ENCODE data around the gene PLEKHD1.

PLEKHD1 gene

DNA sequence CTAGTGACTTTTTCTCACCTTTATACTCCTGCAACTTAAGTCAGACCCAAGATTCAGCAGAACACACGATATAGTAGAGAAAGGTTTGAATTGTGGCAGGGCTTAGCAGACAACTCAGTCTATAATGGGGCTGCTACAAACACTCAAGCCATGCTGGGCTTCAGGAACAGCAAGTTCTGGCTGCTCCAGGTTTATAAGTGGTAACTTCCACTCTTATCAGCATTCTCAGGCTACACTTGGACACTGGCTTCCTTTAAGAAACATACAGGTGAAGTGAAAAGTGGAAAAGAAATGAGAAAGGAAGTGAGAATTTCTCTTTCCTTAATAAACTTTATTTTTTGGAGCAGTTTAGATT lies 21.7 kb downstream of the PLEKHD1 start:
- in situ Hi-C loops (cut with MboI; ENCODE audit: low sequenced_read_pairs), result no loop called here

- in situ Hi-C loops (cut with MboI; ENCODE audit: low sequenced_read_pairs), result no loop called here
Observed at GRCh38 chr14:69518289-69519101, 34.0 kb downstream of the PLEKHD1 start.

- in situ Hi-C loops (cut with MboI; ENCODE audit: low sequenced_read_pairs), result no loop called here
Observed at GRCh38 chr14:69519204-69520100, 34.9 kb downstream of the PLEKHD1 start.

DNA sequence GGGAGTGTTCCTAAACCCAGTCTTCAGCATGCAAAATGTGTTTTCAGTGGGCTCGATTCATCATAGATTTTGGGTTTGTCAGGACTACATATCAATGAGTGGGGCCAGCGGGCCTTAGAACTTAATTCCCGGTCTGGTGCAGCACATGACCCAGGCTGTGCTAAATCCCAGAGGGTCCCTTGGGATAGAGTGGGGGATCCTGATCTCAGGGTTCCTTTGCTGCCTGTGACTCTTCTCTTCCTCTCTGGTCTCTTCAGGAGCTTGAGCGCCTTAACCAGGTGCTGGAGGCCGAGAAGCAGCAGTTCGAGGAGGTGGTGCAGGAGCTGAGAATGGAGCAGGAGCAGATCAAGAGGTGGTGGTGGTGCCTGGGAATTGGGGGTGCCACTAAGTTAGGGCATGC lies 37.5 kb downstream of the PLEKHD1 start:
- in situ Hi-C loops (cut with MboI; ENCODE audit: low sequenced_read_pairs), result no loop called here

DNA sequence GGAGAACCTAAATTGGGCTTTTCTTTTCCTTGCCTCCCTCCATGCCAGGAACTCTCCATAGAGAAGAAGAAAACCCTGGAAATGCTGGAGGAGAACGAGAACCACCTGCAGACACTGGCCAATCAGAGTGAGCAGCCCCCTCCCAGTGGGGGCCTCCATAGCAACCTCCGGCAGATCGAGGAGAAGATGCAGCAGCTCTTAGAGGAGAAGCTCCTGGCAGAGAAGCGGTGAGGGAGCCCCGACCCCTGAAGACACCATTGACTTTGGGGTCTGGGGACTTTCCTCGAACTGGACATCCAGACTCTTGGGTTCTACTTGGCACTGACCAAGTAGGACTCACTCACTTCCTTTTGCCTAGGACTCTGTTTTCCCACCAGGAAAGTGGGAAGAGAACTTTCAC lies 41.4 kb downstream of the PLEKHD1 start:
- in situ Hi-C loops (cut with MboI; ENCODE audit: low sequenced_read_pairs), result no loop called here

DNA sequence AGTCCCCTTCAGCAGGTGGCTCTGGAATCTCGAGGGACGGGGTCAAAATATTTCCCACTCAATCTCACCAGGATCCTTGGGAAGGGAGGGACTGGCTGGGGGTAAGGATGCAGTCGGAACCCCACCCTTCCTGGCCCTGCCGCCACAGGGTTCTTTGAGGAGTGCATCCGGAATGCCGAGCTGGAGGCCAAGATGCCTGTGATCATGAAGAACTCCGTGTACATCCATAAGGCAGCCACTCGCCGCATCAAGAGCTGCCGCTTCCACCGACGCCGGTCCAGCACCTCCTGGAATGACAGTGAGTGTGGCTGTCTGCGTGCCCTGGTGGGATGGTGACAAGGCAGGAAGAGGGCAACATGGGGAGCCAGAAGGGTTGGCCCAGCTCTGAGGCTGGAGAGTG lies 43.1 kb downstream of the PLEKHD1 start:
- in situ Hi-C loops (cut with MboI; ENCODE audit: low sequenced_read_pairs), result no loop called here

GRCh38 chr14:69528143-69528542 lies 43.6 kb downstream of the PLEKHD1 start:
- in situ Hi-C loops (cut with MboI; ENCODE audit: low sequenced_read_pairs), result no loop called here

GRCh38 chr14:69528930-69529329 lies 44.4 kb downstream of the PLEKHD1 start:
- in situ Hi-C loops (cut with MboI; ENCODE audit: low sequenced_read_pairs), result no loop called here

GRCh38 chr14:69529563-69529962 lies 45.0 kb downstream of the PLEKHD1 start:
- in situ Hi-C loops (cut with MboI; ENCODE audit: low sequenced_read_pairs), result no loop called here

DNA sequence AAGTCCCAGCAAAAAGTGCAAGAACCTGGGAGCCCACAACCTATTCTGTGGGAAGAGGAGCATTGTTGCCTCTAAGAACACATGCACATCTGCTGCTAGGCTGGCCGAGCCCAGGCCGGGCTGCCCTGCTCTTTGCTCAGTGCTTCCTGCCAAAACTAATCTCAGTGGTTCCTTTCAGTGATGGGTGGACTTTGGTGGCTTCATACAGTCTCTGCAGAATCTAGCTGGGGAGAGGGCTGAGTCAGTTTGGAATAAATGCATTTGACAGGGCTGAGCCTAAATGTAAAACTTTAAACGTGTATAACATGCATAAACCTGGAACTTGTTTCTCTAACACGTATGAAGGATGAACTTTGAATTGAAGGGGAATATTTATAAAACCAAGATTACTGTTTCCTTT lies 45.6 kb downstream of the PLEKHD1 start:
- in situ Hi-C loops (cut with MboI; ENCODE audit: low sequenced_read_pairs), result no loop called here

GRCh38 chr14:69531135-69531534 lies 46.6 kb downstream of the PLEKHD1 start:
- in situ Hi-C loops (cut with MboI; ENCODE audit: low sequenced_read_pairs), result no loop called here

GRCh38 chr14:69532561-69533340 lies 48.2 kb downstream of the PLEKHD1 start:
- in situ Hi-C loops (cut with MboI; ENCODE audit: low sequenced_read_pairs), result no loop called here

GRCh38 chr14:69535230-69535848 lies 50.8 kb downstream of the PLEKHD1 start:
- in situ Hi-C loops (cut with MboI; ENCODE audit: low sequenced_read_pairs), result no loop called here

GRCh38 chr14:69536971-69537370 lies 52.4 kb downstream of the PLEKHD1 start:
- in situ Hi-C loops (cut with MboI; ENCODE audit: low sequenced_read_pairs), result no loop called here

DNA sequence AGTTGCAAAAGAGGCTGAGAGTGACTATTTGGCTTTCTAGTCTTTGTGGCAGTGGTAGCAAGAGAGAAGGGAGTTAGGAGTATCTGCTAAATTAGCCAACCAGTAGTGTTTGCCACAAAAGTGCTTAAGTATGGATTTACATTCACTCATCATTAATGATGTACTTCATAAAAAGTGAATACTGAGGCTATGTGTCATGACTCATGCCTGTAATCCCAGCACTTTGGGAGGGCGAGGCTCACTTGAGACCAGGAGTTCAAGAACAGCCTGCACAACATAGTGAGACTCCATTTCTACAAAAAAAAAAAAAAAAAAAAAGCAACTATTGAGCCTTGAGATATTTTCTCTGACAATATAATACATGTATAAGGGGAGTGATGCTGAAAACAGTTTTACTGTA lies 53.4 kb downstream of the PLEKHD1 start:
- in situ Hi-C loops (cut with MboI; ENCODE audit: low sequenced_read_pairs), result no loop called here

DNA sequence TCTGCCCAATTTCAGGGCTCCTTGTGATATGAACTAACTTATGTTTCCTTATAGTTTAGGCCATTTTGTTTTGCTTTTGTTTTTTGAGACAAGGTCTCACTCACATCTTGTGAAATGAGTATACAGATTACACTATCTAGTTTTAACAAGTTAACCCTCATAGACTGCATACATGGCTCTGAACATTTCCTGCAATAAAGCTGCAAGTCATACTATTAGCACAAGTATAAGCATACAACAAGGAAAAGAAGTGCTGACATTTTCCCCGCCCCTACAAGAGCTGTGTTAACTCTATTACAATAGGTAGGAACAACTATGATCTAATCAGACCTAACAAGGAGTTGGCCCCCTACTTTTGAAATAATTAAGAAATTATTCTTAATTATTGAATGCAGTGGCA lies 54.2 kb downstream of the PLEKHD1 start:
- in situ Hi-C loops (cut with MboI; ENCODE audit: low sequenced_read_pairs), result no loop called here

- in situ Hi-C loops (cut with MboI; ENCODE audit: low sequenced_read_pairs), result no loop called here
Observed at GRCh38 chr14:69539631-69540410, 55.3 kb downstream of the PLEKHD1 start.

DNA sequence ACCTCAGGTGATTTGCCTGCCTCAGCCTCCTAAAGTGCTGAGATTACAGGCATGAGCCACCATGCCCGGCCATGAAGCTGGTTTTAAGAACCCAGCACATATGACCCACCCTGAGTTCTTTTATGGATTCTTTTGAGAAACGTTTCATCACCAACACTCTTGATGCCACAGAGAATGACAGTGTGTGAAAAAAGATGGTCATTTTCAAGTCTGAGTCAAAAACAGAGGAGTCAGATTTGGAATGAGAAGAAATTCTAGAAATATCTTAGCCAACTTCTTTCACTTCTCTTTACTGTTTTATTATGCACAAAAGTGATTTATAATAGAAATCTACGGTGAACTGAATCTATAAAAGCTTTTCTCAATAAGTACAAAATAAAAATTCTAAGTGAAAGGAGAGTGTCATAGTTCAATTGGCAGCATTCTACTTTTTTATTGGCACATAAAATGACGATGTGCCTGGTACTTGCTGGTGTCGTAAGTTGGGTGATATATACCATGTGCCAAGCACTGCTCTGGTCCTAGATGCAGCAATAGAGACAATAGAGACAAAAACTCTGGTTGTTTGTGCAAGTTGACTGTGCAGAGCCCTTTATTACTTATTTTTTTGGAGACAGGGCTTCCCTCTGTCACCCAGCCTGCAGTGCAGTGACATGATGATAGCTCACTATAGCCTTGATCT lies 56.3 kb downstream of the PLEKHD1 start:
- in situ Hi-C loops (cut with MboI; ENCODE audit: low sequenced_read_pairs), result no loop called here

GRCh38 chr14:69542311-69542710 lies 57.8 kb downstream of the PLEKHD1 start:
- in situ Hi-C loops (cut with MboI; ENCODE audit: low sequenced_read_pairs), result no loop called here
